Measurements from ENCODE around the gene PKP1.

DNA sequence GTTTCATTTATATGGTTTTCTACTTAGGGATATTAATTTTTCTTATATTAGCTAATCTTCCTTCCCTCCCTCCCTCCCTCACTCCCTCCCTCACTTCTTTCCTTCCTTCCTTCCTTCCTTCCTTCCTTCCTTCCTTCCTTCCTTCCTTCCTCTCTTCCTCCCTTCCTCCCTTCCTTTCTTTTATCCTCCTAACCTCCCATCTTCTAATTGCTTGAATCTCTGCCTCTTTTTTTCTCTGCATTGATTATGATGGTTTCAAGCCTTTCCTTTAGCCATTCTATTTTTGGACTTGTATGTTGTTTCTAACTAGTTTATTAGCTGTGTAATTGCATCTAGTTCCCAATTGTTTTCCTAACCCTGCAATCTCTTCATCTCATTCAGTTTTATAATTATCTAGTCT is 17.0 kb upstream of the PKP1 start:
- TF ChIP-seq, protein P1, sequence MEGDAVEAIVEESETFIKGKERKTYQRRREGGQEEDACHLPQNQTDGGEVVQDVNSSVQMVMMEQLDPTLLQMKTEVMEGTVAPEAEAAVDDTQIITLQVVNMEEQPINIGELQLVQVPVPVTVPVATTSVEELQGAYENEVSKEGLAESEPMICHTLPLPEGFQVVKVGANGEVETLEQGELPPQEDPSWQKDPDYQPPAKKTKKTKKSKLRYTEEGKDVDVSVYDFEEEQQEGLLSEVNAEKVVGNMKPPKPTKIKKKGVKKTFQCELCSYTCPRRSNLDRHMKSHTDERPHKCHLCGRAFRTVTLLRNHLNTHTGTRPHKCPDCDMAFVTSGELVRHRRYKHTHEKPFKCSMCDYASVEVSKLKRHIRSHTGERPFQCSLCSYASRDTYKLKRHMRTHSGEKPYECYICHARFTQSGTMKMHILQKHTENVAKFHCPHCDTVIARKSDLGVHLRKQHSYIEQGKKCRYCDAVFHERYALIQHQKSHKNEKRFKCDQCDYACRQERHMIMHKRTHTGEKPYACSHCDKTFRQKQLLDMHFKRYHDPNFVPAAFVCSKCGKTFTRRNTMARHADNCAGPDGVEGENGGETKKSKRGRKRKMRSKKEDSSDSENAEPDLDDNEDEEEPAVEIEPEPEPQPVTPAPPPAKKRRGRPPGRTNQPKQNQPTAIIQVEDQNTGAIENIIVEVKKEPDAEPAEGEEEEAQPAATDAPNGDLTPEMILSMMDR (conservative IDR thresholded peaks at IDR 0.05): no peak
- TF ChIP-seq EZH2 (IDR thresholded peaks at IDR 0.05; ENCODE audit: low read depth): no peak
